ENCODE data around the gene LMBRD1.
"Not testable (repeated sequence)": the region's sequence is repeated elsewhere in the genome, so short reads cannot be mapped to it uniquely, and the experiment has no call there.

The LMBRD1 gene

DNA sequence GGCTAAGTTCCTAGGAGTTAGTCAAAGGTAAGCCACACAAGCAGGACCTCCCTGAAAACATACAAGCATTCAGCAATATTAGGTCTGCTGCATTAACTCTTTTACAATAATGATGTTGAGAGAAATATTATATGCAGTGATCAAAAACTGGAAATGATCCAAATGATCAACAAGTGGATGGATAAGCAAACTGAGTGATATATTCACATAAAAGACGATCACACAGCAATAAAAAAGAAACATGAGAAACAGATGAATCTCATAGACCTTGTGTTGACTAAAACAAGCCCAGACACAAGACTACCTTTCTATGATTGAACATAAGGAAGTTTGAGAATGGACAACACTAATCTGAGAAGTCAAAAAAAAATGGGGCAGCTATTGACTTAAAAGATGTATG is 39.9 kb downstream of the LMBRD1 start:
- DNase-seq (ENCODE audit: extremely low read depth in 1 of 2, low read depth in 1 of 2), result no peak

GRCh38 chr6:69756366-69756765 is 40.4 kb downstream of the LMBRD1 start:
- no peak for DNase-seq (ENCODE audit: extremely low read depth in 1 of 2, low read depth in 1 of 2)

DNA sequence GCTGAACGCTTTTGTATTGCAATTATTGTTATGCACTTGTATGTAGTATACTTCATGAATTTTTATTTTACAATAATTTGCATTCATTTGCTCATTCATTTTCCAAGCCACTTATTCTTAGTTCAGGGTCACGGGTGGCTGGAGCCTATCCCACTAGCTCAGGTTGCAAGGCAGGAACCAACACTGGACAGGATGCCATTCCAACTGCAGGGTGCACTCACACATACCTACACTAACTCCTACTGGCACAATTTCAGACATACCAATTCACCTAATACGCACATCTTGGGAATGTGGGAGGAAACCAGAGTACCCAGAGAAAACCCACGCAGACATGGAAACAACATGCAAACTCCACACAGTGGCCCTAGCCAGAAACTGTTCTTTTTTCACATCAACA is 61.8 kb downstream of the LMBRD1 start:
- no peak for DNase-seq (ENCODE audit: extremely low read depth in 1 of 2, low read depth in 1 of 2)

GRCh38 chr6:69732640-69733039 is 64.2 kb downstream of the LMBRD1 start:
- DNase-seq (ENCODE audit: extremely low read depth in 1 of 2, low read depth in 1 of 2), result no peak

- no peak for DNase-seq (ENCODE audit: extremely low read depth in 1 of 2, low read depth in 1 of 2)
Observed at GRCh38 chr6:69732045-69732444, 64.8 kb downstream of the LMBRD1 start.

GRCh38 chr6:69729870-69730449 is 66.8 kb downstream of the LMBRD1 start:
- DNase-seq (ENCODE audit: extremely low read depth in 1 of 2, low read depth in 1 of 2), result no peak

DNA sequence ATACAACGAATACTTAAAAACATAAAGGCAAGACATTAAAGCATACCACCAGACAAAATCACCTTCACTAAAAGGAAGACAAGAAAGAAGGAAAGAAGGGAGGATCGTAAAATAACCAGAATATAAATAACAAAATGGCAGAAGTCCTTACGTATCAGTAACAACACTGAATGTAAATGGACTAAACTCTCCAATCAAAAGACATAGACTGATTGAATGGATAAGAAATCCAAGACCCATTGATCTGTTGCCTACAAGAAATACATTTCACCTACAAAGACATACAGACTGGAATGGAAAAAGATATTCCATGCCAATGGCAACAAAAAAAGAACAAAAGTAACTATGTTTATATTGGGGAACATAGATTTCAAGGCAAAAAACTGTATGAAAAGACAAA is 74.1 kb downstream of the LMBRD1 start:
- DNase-seq (ENCODE audit: extremely low read depth in 1 of 2, low read depth in 1 of 2), result no peak

GRCh38 chr6:69719602-69720193 is 77.1 kb downstream of the LMBRD1 start:
- no peak for DNase-seq (ENCODE audit: extremely low read depth in 1 of 2, low read depth in 1 of 2)

DNA sequence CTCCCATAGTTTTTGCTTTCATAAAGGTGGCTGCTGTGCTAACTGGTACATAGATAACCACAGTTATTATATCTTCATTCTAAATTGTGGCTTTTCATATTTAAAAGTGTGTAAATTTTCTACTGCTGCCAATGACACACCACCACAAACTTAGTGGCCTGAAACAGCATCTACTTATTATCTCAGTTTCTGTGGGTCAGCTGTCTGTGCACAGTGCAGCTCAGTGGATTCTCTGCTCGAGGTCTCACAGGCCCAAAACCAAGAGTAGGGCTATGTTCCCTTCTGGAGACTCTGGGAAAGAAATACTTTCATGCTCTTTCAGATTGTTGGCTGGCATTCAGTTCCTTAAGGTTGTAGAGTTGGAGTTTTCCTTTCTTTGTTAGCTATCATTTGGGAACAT is 90.1 kb downstream of the LMBRD1 start:
- no peak for DNase-seq (ENCODE audit: extremely low read depth in 1 of 2, low read depth in 1 of 2)

DNA sequence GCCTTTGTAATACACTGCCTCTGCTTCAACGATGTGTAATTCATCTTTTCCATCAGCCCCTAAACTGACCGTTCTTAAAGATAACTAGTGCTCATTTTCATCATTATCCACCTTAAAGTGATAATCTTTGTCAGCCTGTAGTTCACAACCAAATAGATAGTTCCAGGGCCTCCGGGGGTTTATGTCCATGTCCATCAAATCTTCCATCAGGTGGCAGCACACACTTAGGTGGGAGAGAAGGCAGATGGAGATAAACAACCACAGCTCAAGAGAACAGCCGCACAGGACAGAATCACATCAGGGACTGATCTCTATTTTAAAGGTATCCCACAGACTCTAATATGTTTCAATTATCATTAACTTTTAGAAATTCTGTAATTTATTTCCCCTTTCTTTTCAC is 90.9 kb downstream of the LMBRD1 start:
- DNase-seq (ENCODE audit: extremely low read depth in 1 of 2, low read depth in 1 of 2), result no peak

GRCh38 chr6:69704916-69705315 is 91.9 kb downstream of the LMBRD1 start:
- DNase-seq (ENCODE audit: extremely low read depth in 1 of 2, low read depth in 1 of 2), result no peak

GRCh38 chr6:69699655-69700054 is 97.2 kb downstream of the LMBRD1 start:
- no peak for DNase-seq (ENCODE audit: extremely low read depth in 1 of 2, low read depth in 1 of 2)

DNA sequence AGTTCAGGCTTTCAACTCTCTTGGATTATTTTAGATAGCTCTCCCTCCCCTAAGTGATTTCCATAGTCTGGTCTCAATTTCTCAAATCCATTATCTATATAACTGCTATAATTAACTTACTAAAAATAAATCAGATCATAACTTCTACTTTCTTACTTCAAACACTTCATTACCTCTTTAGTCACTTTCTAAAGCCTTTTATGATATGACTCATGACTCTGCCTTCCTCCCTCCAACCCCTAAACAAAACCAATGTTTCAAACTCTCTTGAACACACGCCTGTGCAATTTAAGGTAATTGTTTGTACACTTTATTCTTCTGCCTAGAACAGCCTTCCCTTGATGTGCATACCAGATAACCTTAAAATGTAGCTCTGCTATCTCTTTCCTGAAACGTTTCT is 100.5 kb downstream of the LMBRD1 start:
- no peak for DNase-seq (ENCODE audit: extremely low read depth in 1 of 2, low read depth in 1 of 2)

GRCh38 chr6:69693762-69694161 is 103.0 kb downstream of the LMBRD1 start:
- DNase-seq (ENCODE audit: extremely low read depth in 1 of 2, low read depth in 1 of 2), result no peak

DNA sequence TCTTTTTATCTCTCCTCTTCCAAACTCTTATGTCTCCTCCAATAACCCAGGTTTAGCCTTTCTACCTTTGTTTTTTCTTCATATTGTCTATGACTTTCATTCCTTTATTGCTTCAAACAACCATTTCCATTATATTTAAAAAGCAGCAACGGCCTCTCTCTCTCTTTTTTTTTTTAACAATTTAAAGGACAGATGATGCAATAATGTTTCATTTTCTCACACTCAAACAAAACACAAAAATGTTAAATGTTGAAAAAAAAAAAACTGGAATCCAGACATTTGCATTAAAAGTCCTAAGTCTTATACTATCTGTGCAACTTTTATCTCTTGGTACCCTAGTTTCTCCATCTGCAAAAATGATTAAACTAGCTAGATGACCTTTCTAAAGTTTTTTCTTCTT is 105.8 kb downstream of the LMBRD1 start:
- no peak for DNase-seq (ENCODE audit: extremely low read depth in 1 of 2, low read depth in 1 of 2)

DNA sequence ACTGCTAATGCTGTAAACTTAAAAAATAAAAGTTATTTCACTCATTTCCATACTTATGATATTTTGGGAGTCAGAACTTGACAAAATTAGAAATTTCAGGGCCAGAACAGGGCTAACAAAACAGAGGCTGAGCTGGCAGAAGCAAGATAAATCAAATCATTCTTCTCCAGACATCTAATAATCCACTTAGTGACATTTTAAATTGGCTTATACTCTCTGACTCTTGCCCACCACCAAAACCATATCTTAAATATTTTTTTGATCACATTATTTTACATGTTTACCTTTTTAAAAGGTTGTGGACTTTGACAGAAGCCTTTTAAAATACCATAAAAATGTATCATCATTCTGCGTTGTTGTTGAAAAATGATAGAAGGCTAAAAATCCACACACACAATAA is 116.5 kb downstream of the LMBRD1 start:
- DNase-seq (ENCODE audit: extremely low read depth in 1 of 2, low read depth in 1 of 2), result no peak

GRCh38 chr6:69673298-69673697 is 123.5 kb downstream of the LMBRD1 start:
- DNase-seq (ENCODE audit: extremely low read depth in 1 of 2, low read depth in 1 of 2), result no peak

DNA sequence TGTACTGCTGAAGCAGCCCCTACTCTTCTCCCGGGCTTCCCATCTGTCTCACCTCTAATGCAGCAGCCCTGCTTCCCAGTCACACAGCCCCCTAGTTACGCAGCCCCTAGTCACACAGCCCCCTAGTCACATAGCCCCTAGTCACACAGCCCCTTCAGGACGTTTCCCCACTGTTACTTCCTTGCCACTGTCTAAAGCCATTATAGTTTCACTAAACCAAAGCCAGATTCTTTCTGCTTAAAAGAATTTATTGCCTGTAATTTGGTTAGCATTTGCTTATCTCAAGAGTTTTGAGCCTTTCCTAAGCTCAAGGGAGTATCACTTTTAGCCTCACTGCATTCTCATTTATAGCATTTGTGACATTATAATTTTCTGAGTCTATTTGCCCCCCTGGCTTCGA is 127.9 kb downstream of the LMBRD1 start:
- DNase-seq (ENCODE audit: extremely low read depth in 1 of 2, low read depth in 1 of 2), result no peak

- DNase-seq (ENCODE audit: extremely low read depth in 1 of 2, low read depth in 1 of 2), result not testable (repeated sequence)
Observed at GRCh38 chr6:69666779-69667178, 130.0 kb downstream of the LMBRD1 start.

- no peak for DNase-seq (ENCODE audit: extremely low read depth in 1 of 2, low read depth in 1 of 2)
Observed at GRCh38 chr6:69665437-69665836, 131.4 kb downstream of the LMBRD1 start.

DNA sequence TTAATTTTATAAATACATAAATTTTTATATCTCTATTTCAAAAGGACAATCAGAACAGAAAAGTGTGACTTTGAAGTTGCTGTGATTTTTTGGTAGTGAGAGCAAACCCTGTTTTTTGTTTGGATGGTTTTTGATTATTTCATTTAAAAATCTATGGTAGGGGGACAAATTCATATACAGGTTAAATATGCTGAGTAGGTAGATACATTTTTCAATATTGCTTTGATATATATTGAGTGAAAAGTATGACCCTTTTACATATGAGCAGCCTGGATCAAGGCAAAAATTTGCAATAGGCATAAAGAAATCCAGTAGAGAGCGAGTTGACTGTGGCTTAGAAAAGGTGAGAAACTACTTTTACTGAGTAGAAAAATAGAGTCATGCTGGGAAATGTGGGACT is 132.3 kb downstream of the LMBRD1 start:
- DNase-seq (ENCODE audit: extremely low read depth in 1 of 2, low read depth in 1 of 2), result no peak

DNA sequence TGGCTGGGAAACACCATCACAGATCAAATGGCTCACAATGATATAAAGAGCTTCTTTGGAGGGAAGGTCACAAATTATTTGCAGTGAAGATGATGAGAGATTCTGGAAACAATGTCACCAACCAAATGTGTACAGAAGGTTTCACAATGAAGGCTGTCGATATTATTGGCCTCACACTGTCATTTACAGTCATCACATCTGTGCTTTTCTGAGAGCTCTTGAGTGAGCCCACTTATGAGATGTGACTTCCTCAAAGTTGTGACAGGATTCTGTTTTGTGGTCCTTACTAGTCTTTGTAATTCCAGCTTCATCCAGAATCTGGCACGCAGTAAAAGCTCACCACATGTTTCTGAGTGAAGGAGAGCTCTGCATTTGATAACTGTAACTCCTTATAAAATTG is 133.6 kb downstream of the LMBRD1 start:
- no peak for DNase-seq (ENCODE audit: extremely low read depth in 1 of 2, low read depth in 1 of 2)

DNA sequence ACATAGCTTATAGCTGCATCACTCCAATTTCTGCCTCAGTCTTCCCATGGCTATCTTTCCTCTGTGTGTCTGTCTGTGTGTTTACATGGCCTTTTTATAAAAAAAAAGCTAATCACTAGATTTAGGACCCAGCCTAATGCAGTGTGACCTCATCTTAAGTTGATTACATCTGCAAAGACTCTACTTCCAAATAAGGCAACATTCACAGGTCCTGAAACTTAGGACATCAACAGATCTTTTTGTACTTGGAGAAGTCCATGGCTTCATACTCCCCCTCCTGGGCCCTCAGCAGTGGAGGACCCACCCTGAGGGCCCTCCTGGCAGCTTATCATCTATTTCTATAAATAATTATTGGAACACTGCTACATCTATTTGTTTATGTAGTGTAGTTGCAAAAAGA is 146.1 kb downstream of the LMBRD1 start:
- DNase-seq (ENCODE audit: extremely low read depth in 1 of 2, low read depth in 1 of 2), result no peak
